ENCODE results near the gene SLC13A3. TPM values are rescaled to one million over a fixed set of nuclear protein-coding genes. Genes with fewer than 3 reads are reported as not detected.

SLC13A3 gene
- total RNA-seq, 1 donor from 2014 or later = 0.66 TPM

DNA sequence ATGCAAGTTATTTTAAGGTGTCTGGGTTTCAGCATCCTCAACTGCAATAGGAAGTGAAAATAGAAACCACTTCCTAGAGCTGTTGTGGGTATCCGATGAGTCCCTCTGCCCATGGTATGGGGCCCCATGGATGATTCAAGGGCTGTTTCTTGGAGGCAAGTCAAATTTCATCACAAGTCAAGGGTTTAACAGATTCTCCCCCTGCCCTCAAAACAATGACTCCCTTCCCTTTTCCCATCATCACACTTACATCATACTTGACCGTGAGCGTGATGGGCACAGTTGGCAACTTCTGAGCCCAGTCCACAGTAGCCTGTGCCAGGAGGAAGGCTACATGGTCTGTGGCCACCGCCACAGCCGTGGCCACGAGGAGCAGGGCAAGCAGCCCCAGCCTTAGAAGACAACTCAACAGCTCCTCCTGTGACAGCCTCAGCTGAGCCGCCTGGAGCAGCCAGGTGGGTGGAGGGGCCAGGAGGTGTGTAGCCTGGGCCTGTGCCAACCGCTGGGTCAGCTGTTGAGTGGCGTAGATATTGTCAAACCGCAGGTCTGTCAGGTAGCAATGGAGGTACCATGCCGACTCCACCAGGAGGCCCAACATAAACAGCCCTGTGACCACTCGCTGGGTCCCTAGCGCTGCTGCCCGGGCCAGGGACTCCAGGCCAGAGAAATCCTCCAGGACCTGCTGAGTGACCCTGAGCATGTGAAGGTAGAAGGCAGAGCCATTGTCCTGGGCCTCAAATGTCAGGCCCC lies 106.0 kb downstream of the SLC13A3 start:
- peaks cover 5% of the 10 kb centered on the region for H3K27me3 ChIP-seq (ENCODE audit: insufficient read depth, low read length)
- H3K9me3 Mint-ChIP-seq (ENCODE audit: unreplicated experiment) = no peaks in the 10 kb centered on the region
- H3K27me3 Mint-ChIP-seq (ENCODE audit: low read depth, unreplicated experiment) = no peaks in the 10 kb centered on the region
- H3K36me3 Mint-ChIP-seq (ENCODE audit: low read depth, unreplicated experiment) = no peaks in the 10 kb centered on the region
- H3K27ac Mint-ChIP-seq (ENCODE audit: unreplicated experiment) = no peak overlapping the region
- H3K9me3 ChIP-seq (ENCODE audit: insufficient read depth, low read depth, low read length) = no peaks in the 10 kb centered on the region
- no peaks in the 10 kb centered on the region for H3K4me1 Mint-ChIP-seq (ENCODE audit: low read depth, unreplicated experiment)
- H3K4me3 ChIP-seq (ENCODE audit: insufficient read depth, low read depth, low read length) = no peak overlapping the region
- no peak overlapping the region for H2AFZ ChIP-seq (ENCODE audit: low read depth, low read length)
- H3K4me2 ChIP-seq (ENCODE audit: low read length) = no peak overlapping the region
- FAIRE-seq = no peak
- no peak overlapping the region for H3K4me3 Mint-ChIP-seq (ENCODE audit: unreplicated experiment)
- no peaks in the 10 kb centered on the region for H3K4me1 ChIP-seq (ENCODE audit: insufficient read depth, low read length)
- H3K9ac ChIP-seq (ENCODE audit: low read length) = no peak overlapping the region
- no peak for DNase-seq (ENCODE audit: low read depth)
- H4K20me1 ChIP-seq (ENCODE audit: insufficient read depth, low read length) = no peaks in the 10 kb centered on the region
- no peaks in the 10 kb centered on the region for H3K36me3 ChIP-seq (ENCODE audit: insufficient read depth, low read length)
- TF ChIP-seq, protein P1, sequence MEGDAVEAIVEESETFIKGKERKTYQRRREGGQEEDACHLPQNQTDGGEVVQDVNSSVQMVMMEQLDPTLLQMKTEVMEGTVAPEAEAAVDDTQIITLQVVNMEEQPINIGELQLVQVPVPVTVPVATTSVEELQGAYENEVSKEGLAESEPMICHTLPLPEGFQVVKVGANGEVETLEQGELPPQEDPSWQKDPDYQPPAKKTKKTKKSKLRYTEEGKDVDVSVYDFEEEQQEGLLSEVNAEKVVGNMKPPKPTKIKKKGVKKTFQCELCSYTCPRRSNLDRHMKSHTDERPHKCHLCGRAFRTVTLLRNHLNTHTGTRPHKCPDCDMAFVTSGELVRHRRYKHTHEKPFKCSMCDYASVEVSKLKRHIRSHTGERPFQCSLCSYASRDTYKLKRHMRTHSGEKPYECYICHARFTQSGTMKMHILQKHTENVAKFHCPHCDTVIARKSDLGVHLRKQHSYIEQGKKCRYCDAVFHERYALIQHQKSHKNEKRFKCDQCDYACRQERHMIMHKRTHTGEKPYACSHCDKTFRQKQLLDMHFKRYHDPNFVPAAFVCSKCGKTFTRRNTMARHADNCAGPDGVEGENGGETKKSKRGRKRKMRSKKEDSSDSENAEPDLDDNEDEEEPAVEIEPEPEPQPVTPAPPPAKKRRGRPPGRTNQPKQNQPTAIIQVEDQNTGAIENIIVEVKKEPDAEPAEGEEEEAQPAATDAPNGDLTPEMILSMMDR (IDR thresholded peaks at IDR 0.05; ENCODE audit: insufficient read depth, low read depth, low read length) = no peak
- TF ChIP-seq EZH2 (IDR thresholded peaks at IDR 0.05; ENCODE audit: insufficient read depth, low read length) = no peak
- no peaks in the 10 kb centered on the region for H3K79me2 ChIP-seq (ENCODE audit: insufficient read depth, low read length)
- H3K27ac ChIP-seq (ENCODE audit: low read depth, low read length) = no peak overlapping the region

DNA sequence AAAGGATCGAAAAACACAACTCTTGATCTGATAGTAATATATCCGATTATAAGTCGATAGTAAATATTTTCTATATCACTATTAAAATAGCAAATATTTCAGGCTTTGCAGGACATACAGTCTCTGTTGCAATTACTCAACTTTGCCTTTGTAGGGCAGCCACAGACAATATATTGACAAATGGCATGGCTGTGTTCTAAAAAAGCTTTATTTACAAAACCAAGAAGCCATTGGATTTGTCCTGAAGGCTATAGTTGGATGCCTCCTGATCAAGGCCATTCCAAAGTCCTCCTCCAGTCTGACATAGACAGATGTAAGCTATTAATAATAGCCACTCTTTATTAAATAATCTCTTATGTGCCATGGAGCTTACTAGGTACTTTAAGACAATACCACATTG lies 106.7 kb downstream of the SLC13A3 start:
- Histone ChIP-seq H3K4me1 (ENCODE audit: insufficient read depth, low read length) (no peaks in the 10 kb centered on the region), H4K20me1 (ENCODE audit: insufficient read depth, low read length) (no peaks in the 10 kb centered on the region), H3K36me3 (ENCODE audit: insufficient read depth, low read length) (no peaks in the 10 kb centered on the region), H3K79me2 (ENCODE audit: insufficient read depth, low read length) (no peaks in the 10 kb centered on the region), H3K9me3 (ENCODE audit: insufficient read depth, low read depth, low read length) (no peaks in the 10 kb centered on the region), H3K4me2 (ENCODE audit: low read length) (no peak overlapping the region), H3K27me3 (ENCODE audit: insufficient read depth, low read length) (peaks cover 8% of the 10 kb centered on the region), H2AFZ (ENCODE audit: low read depth, low read length) (no peak overlapping the region), H3K4me3 (ENCODE audit: insufficient read depth, low read depth, low read length) (no peak overlapping the region), H3K9ac (ENCODE audit: low read length) (no peak overlapping the region), H3K27ac (ENCODE audit: low read depth, low read length) (no peak overlapping the region)
- FAIRE-seq (no peak), DNase-seq (ENCODE audit: low read depth) (no peak)
- H3K4me3 Mint-ChIP-seq (ENCODE audit: unreplicated experiment) = no peak overlapping the region
- no peaks in the 10 kb centered on the region for H3K36me3 Mint-ChIP-seq (ENCODE audit: low read depth, unreplicated experiment)
- H3K27ac Mint-ChIP-seq (ENCODE audit: unreplicated experiment) = no peak overlapping the region
- H3K27me3 Mint-ChIP-seq (ENCODE audit: low read depth, unreplicated experiment) = peaks cover 4% of the 10 kb centered on the region
- TF ChIP-seq EZH2 (IDR thresholded peaks at IDR 0.05; ENCODE audit: insufficient read depth, low read length) = no peak
- TF ChIP-seq, protein P1 (IDR thresholded peaks at IDR 0.05; ENCODE audit: insufficient read depth, low read depth, low read length) = no peak
- no peaks in the 10 kb centered on the region for H3K9me3 Mint-ChIP-seq (ENCODE audit: unreplicated experiment)
- H3K4me1 Mint-ChIP-seq (ENCODE audit: low read depth, unreplicated experiment) = no peaks in the 10 kb centered on the region

DNA sequence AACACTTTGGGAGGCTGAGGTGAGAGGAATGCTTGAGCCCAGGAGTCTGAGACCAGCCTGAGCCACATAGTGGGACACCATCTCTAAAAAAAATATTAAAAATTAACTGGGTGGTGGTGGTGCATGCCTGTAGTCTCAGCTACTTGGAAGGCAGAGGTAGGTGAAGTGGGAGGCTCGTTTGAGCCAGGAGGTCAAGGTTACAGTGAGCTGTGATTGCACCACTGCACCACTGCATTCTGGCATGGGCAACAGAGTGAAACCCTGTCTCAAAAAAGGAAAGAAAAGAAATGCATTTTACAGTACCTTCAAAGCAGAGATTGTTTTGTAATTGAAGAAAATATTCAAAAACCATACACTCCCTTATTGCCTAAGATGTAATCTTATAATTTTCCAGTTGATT lies 107.3 kb downstream of the SLC13A3 start:
- Histone ChIP-seq H3K9me3 (ENCODE audit: insufficient read depth, low read depth, low read length) (no peaks in the 10 kb centered on the region), H3K27ac (ENCODE audit: low read depth, low read length) (no peak overlapping the region), H4K20me1 (ENCODE audit: insufficient read depth, low read length) (no peaks in the 10 kb centered on the region), H3K4me1 (ENCODE audit: insufficient read depth, low read length) (no peaks in the 10 kb centered on the region), H2AFZ (ENCODE audit: low read depth, low read length) (no peak overlapping the region), H3K9ac (ENCODE audit: low read length) (no peak overlapping the region), H3K27me3 (ENCODE audit: insufficient read depth, low read length) (peaks cover 8% of the 10 kb centered on the region), H3K79me2 (ENCODE audit: insufficient read depth, low read length) (no peaks in the 10 kb centered on the region), H3K4me2 (ENCODE audit: low read length) (no peak overlapping the region), H3K4me3 (ENCODE audit: insufficient read depth, low read depth, low read length) (no peak overlapping the region), H3K36me3 (ENCODE audit: insufficient read depth, low read length) (no peaks in the 10 kb centered on the region)
- H3K4me3 Mint-ChIP-seq (ENCODE audit: unreplicated experiment) = no peak overlapping the region
- peaks cover 10% of the 10 kb centered on the region for H3K27me3 Mint-ChIP-seq (ENCODE audit: low read depth, unreplicated experiment)
- TF ChIP-seq, protein P1 (IDR thresholded peaks at IDR 0.05; ENCODE audit: insufficient read depth, low read depth, low read length) = no peak
- no peak for TF ChIP-seq EZH2 (IDR thresholded peaks at IDR 0.05; ENCODE audit: insufficient read depth, low read length)
- no peaks in the 10 kb centered on the region for H3K36me3 Mint-ChIP-seq (ENCODE audit: low read depth, unreplicated experiment)
- DNase-seq (ENCODE audit: low read depth) (no peak), FAIRE-seq (no peak)
- no peaks in the 10 kb centered on the region for H3K9me3 Mint-ChIP-seq (ENCODE audit: unreplicated experiment)
- H3K4me1 Mint-ChIP-seq (ENCODE audit: low read depth, unreplicated experiment) = no peaks in the 10 kb centered on the region
- H3K27ac Mint-ChIP-seq (ENCODE audit: unreplicated experiment) = no peak overlapping the region

All from astrocyte (in vitro differentiated cells and primary cell).